GM19372 (cell line): Measurements from ENCODE around the gene ZIC4.

Experiments
- ATAC-seq: cut with Tn5 transposase; IDR thresholded peaks from one replicate; pipeline ENCODE4 v1.9.1; 2021; ENCODE audit warnings: mild to moderate bottlenecking, low read depth, moderate library complexity; ENCODE audit not compliant: unreplicated experiment

ZIC4 gene

DNA sequence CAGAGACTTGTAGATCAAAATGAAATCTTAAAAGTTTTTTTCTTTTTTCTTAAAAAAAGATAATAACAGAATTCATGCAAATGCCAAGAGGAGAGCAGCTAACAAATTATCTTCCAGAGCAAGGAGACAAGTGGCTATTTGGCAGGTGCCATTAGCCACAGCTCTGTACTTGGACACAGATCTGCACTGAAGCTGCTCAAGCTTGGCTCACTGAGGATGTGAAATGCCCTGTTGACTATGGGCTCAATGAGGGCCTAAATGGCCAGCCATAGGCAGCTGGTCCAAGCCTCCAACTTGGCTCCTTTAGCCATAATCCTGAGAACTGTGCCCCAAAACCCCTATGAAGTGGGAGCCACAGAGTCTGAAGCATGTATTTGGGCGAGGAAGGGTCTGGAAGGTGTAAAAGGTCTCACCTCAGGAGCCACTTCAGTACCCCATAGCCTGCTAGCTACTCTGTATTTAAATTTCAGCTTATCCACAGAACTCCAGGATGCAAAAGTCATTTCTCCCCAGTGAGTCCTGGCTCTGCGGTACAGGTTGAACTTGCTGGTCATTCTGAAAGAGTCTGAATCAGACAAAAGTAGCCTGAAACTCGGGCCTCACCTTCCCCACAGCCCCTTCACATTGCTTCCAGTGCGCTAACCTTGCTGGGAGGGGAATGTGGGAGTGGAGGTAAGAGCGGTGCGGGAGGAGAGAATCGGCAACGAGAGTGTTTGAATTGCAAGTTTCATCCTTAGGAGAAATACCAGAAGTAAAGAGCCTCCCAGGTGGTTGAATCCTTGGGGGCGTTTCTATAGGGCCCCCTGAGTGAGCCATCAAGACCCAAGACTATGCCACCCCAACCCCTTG, 48.0 kb downstream of the ZIC4 start:
- no peak for ATAC-seq

GRCh38 chr3:147356909-147357900, 49.1 kb downstream of the ZIC4 start:
- ATAC-seq: no peak

- ATAC-seq: no peak
Observed at GRCh38 chr3:147356145-147356908, 50.0 kb downstream of the ZIC4 start.

- ATAC-seq: no peak
Observed at GRCh38 chr3:147355753-147356090, 50.6 kb downstream of the ZIC4 start.

GRCh38 chr3:147355084-147355752, 51.1 kb downstream of the ZIC4 start:
- ATAC-seq: no peak

GRCh38 chr3:147354623-147355022, 51.7 kb downstream of the ZIC4 start:
- no peak for ATAC-seq

GRCh38 chr3:147351301-147351700, 55.0 kb downstream of the ZIC4 start:
- no peak for ATAC-seq

GRCh38 chr3:147348976-147349375, 57.4 kb downstream of the ZIC4 start:
- no peak for ATAC-seq

- no peak for ATAC-seq
Observed at GRCh38 chr3:147343926-147344325, 62.4 kb downstream of the ZIC4 start.

GRCh38 chr3:147341727-147342126, 64.6 kb downstream of the ZIC4 start:
- no peak for ATAC-seq

DNA sequence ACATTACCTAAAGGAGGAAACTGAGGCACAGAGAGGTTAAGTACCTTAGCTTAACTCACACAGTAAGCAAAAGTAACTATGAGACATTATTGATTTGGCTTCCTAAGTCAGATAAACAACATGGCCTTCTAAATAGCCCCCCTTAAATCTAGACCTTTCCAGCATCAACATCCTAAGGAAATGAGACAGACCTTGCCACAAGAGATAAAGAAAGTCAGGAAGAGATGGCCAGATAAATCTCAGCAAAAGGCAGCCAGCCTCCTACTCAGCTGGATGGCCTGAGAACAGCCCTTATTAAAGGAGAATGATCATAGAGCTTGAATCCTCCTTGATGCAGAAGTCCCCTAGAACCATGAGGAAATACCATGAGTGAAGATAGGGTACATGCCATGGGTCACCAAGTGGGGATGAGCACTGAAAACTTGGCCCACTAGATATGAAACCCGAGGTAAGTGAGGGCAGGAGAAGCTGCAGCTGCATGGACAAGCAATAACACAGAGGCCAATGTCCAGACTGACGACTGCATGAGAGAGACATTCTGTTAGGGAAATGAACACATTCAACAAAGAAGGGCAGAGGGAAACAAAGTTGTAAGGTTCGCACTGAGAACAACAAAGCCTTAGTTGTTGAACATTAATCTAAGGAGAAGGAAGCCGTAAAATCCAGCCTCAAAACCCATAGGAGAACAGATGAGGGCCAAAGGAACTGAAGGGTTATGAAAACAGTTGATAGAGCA, 69.6 kb downstream of the ZIC4 start:
- ATAC-seq: no peak
